Gastrocnemius medialis (tissue), 4 donors: Measurements from ENCODE around the gene ITPR2. TPM values are rescaled to one million over a fixed set of nuclear protein-coding genes. Genes with fewer than 3 reads are reported as not detected.
A peak's percentile ranks its signal among the peaks of the same experiment; 100 is the strongest.

ENCODE experiments used
- ATAC-seq, 2 donors: fragments of 150-250 bp; one replicate each; pipeline ENCODE4 v1.9.1; 2016
- DNase-seq, 2 donors: peaks; one replicate each; pipeline ENCODE4 v3.0.0-alpha.2; 2019
- H3K27ac ChIP-seq, 4 donors: fragments of 200-600 bp; sonication (generic); 1 replicate in 1 of 4; 2 replicates in 3 of 4; pipeline ENCODE4 v1.5.1; 2016 to 2018; ENCODE audit warnings: mild to moderate bottlenecking in 2 of 4, moderate library complexity in 1 of 4
- H3K27me3 ChIP-seq, 3 donors: fragments of 200-600 bp; sonication (generic) in 2 of 3; 1 replicate in 1 of 3; 2 replicates in 2 of 3; pipeline versions ENCODE4 v1.5.1 to v1.6.0; 2016 to 2019; ENCODE audit warnings: mild to moderate bottlenecking in 1 of 3, moderate library complexity in 1 of 3
- H3K36me3 ChIP-seq, 2 donors: fragments of 200-600 bp; sonication (generic) in 1 of 2; one replicate each; pipeline ENCODE4 v1.5.1; 2017 to 2018
- H3K4me1 ChIP-seq, 2 donors: fragments of 200-600 bp; sonication (generic) in 1 of 2; one replicate each; pipeline ENCODE4 v1.5.1; 2016 to 2017; ENCODE audit warnings: mild to moderate bottlenecking in 2 of 2
- H3K4me3 ChIP-seq, 4 donors: fragments of 200-600 bp; sonication (generic) in 3 of 4; 1 replicate in 1 of 4; 2 replicates in 3 of 4; pipeline ENCODE4 v1.5.1; 2016 to 2019; ENCODE audit warnings: mild to moderate bottlenecking in 2 of 4
- H3K9me3 ChIP-seq, 3 donors: fragments of 200-600 bp; sonication (generic) in 2 of 3; 1 replicate in 1 of 3; 2 replicates in 2 of 3; pipeline ENCODE4 v1.5.1; 2016 to 2019
- POLR2A ChIP-seq, 2 donors: fragments of 450-650 bp; IDR thresholded peaks; one replicate each; pipeline ENCODE4 v1.6.1; 2017; ENCODE audit warnings: antibody characterized with exemption in 2 of 2, mild to moderate bottlenecking in 2 of 2, moderate library complexity in 2 of 2
- in situ Hi-C, 4 donors: fragments of 200-750 bp; cut with MboI; loops; one replicate each; pipeline versions ENCODE4 v1.15.0 to v1.8.0; 2017; ENCODE audit warnings: low sequenced_read_pairs in 4 of 4
- intact Hi-C: fragments of 100-400 bp; cut with DNase I; formaldehyde crosslinking; loops from one replicate; pipeline ENCODE4 v1.15.1; 2023; ENCODE audit warnings: low total_unique reads
- total RNA-seq, 4 donors: library from RNA; depleted of rRNA; stranded (reverse); fragments of >200 nt; gene quantifications; one replicate each; pipeline versions ENCODE4 v1.1.0 to v1.2.3, GENCODE V29; 2016
- TF ChIP-seq, protein P1 (sequence below), 5 experiments: fragments of 450-650 bp in 3 of 5; fragments of 200-600 bp in 2 of 5; sonication (generic) in 2 of 5; IDR thresholded peaks in 4 of 5; conservative IDR thresholded peaks in 1 of 5; 1 replicate in 4 of 5; 2 replicates in 1 of 5; pipeline ENCODE4 v1.5.1; 2016 to 2019; ENCODE audit warnings: antibody characterized with exemption in 5 of 5, mild to moderate bottlenecking in 3 of 5, moderate library complexity in 3 of 5

The ITPR2 gene
- total RNA-seq, 4 donors from 2014 or later, result 3.8 to 23.8 (median 4.1) TPM

DNA sequence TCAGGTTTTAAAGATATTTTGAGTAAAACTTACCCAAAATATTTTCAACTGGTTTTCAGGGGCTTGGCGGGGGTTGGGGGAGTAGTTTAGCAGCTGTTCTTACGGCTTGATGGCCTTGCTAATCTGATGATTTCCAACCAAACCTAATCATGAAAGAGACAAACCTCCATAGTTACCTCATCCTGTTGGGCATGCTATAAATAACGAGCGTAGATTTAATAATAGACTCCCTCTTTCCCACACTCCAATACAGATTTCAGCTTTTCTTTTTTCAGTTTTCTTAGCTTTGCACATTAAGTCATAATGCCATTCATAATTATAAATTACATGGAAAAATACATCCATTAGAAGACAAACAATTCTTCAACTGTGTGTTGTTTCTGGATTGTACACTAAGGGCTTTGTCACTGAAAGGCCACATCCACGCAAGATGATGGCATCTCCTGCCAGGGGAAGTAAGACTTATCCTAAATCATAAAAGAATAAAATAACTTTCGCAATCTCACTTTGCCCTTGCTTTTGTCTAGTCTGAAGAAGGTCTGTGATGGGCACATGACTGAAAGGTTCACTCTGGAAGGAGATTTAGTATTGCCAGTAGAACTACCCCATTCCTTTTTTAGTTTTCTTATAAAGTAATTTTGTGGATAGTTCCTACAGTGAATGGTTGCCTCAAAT, 23.2 kb downstream of the ITPR2 start:
- in situ Hi-C loops (no loop called here), intact Hi-C loops (no loop called here)
- DNase-seq, result no peak
- TF ChIP-seq, protein P1, sequence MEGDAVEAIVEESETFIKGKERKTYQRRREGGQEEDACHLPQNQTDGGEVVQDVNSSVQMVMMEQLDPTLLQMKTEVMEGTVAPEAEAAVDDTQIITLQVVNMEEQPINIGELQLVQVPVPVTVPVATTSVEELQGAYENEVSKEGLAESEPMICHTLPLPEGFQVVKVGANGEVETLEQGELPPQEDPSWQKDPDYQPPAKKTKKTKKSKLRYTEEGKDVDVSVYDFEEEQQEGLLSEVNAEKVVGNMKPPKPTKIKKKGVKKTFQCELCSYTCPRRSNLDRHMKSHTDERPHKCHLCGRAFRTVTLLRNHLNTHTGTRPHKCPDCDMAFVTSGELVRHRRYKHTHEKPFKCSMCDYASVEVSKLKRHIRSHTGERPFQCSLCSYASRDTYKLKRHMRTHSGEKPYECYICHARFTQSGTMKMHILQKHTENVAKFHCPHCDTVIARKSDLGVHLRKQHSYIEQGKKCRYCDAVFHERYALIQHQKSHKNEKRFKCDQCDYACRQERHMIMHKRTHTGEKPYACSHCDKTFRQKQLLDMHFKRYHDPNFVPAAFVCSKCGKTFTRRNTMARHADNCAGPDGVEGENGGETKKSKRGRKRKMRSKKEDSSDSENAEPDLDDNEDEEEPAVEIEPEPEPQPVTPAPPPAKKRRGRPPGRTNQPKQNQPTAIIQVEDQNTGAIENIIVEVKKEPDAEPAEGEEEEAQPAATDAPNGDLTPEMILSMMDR (IDR thresholded peaks at IDR 0.05 in 4 of 5, conservative IDR thresholded peaks at IDR 0.05 in 1 of 5), result no peak
- TF ChIP-seq POLR2A (IDR thresholded peaks at IDR 0.05), result no peak
- H3K4me1 ChIP-seq, result peaks cover 12 to 21% of the 10 kb centered on the region in 2 donors
- no peaks in the 10 kb centered on the region for H3K36me3 ChIP-seq
- peak overlapping the region in 1 of 4 donors; percentile 11 for H3K27ac ChIP-seq
- no peaks in the 10 kb centered on the region for H3K9me3 ChIP-seq
- no peaks in the 10 kb centered on the region for H3K27me3 ChIP-seq
- no peak for ATAC-seq
- H3K4me3 ChIP-seq, result no peak overlapping the region

DNA sequence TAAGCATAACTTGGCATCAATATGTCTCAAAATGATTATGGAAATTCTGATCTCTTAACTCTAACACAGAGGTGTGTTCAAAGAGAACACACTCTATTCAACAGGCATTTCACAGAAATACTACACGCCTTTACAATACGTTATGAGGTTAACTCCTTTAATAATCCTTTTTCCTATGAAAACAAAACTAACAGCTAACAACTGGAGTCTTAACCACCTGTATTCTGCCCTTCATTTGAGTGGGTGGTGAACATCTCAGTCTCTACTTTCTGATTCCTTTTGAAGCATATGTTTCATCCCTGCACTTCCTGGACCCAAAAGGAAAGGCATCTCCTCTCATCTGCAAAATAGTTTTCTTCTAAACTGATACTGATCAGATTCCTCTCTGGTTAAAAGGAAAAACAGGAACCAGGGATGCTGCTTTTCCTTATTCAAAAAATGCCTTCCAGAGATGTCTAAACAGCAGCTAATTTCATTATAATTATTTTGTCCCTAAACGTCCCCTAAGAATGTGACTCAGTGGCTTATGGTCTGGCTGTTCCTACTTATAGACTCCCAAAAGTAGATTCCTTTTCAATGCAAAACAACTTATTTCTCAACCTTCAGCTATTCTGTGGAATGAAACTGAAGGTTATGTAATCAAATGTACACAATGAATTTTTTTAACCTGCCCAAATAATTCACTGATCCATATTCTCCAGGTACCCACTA, 24.1 kb downstream of the ITPR2 start:
- no peak for DNase-seq
- in situ Hi-C loops (no loop called here), intact Hi-C loops (no loop called here)
- Histone ChIP-seq H3K27me3 (no peaks in the 10 kb centered on the region), H3K4me3 (no peak overlapping the region), H3K4me1 (peaks cover 12 to 23% of the 10 kb centered on the region in 2 donors), H3K27ac (no peak overlapping the region), H3K9me3 (no peaks in the 10 kb centered on the region), H3K36me3 (no peaks in the 10 kb centered on the region)
- no peak for ATAC-seq
- TF ChIP-seq, protein P1 (IDR thresholded peaks at IDR 0.05 in 4 of 5, conservative IDR thresholded peaks at IDR 0.05 in 1 of 5), result no peak
- TF ChIP-seq POLR2A (IDR thresholded peaks at IDR 0.05), result no peak

DNA sequence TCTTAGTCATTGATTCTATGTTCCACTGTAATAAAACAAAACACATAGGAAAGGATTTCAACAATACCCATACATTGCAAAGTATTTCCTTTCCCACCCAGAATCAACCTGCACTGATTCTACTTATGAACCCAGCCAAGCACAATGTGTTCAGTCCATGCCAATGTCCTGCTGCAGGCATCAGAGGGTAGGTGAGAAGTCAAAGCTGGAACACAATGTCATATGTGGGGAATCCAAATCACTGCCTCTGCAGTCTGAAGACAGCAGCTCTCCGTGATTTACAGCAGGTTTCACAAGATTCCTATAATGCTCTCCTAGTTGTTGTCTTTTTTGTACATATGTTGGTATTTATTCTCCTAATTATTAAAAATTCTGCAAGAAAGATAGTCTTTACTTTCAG, 25.7 kb downstream of the ITPR2 start:
- DNase-seq (no peak), ATAC-seq (no peak)
- peaks cover 12 to 27% of the 10 kb centered on the region in 2 donors for H3K4me1 ChIP-seq
- intact Hi-C loops, result no loop called here
- H3K27me3 ChIP-seq, result no peaks in the 10 kb centered on the region
- no peaks in the 10 kb centered on the region for H3K9me3 ChIP-seq
- TF ChIP-seq POLR2A (IDR thresholded peaks at IDR 0.05), result no peak
- TF ChIP-seq, protein P1 (IDR thresholded peaks at IDR 0.05 in 4 of 5, conservative IDR thresholded peaks at IDR 0.05 in 1 of 5), result no peak
- H3K4me3 ChIP-seq, result no peak overlapping the region
- H3K27ac ChIP-seq, result no peak overlapping the region
- in situ Hi-C loops, result no loop called here
- H3K36me3 ChIP-seq, result no peaks in the 10 kb centered on the region

DNA sequence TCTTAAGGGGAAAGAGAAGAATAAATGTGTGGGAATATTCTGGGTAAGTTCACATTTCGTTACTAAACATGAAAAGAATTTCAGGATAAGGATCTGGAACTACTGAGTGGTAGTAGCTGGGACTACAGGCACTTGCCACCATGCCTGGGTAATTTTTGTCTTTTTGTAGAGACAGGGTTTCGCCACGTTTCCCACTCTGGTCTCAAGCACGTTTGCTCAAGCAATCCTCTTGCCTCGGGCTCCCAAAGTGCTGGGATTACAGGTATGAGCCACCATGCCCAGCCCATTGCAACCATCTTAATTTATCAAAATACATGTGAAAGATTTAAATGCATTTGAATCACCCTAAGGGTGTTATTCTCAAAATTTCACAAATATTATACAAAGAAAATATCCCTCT, 26.4 kb downstream of the ITPR2 start:
- Histone ChIP-seq H3K27me3 (no peaks in the 10 kb centered on the region), H3K36me3 (no peaks in the 10 kb centered on the region), H3K9me3 (no peaks in the 10 kb centered on the region), H3K4me3 (no peak overlapping the region), H3K4me1 (peaks cover 12 to 27% of the 10 kb centered on the region in 2 donors), H3K27ac (no peak overlapping the region)
- in situ Hi-C loops (no loop called here), intact Hi-C loops (no loop called here)
- ATAC-seq (no peak), DNase-seq (no peak)
- TF ChIP-seq, protein P1 (IDR thresholded peaks at IDR 0.05 in 4 of 5, conservative IDR thresholded peaks at IDR 0.05 in 1 of 5), result no peak
- TF ChIP-seq POLR2A (IDR thresholded peaks at IDR 0.05), result no peak
